SK-N-SH (cell line): ENCODE data around the gene PAQR3.

Source experiments
- EP300 ChIP-seq, 2 experiments: IDR thresholded peaks; 2 replicates each; pipeline versions ENCODE4 v1.4.0 to v1.6.1; 2012; ENCODE audit warnings: borderline replicate concordance in 1 of 2, low read depth in 1 of 2, low read length in 1 of 2
- POLR2AphosphoS5 ChIP-seq: IDR thresholded peaks from 2 replicates; pipeline ENCODE4 v1.6.1; 2012; ENCODE audit warnings: low read depth, low read length
- SMC3 ChIP-seq: IDR thresholded peaks from 2 replicates; pipeline ENCODE4 v1.6.1; 2012; ENCODE audit warnings: low read depth, low read length, improper control_type of control experiment
- TF ChIP-seq, protein P1 (sequence below): fragments of 200-600 bp; sonication (generic); IDR thresholded peaks from 2 replicates; pipeline ENCODE4 v1.6.1; 2017; ENCODE audit warnings: antibody characterized with exemption, mild to moderate bottlenecking, moderate library complexity

- TF ChIP-seq, protein P1, sequence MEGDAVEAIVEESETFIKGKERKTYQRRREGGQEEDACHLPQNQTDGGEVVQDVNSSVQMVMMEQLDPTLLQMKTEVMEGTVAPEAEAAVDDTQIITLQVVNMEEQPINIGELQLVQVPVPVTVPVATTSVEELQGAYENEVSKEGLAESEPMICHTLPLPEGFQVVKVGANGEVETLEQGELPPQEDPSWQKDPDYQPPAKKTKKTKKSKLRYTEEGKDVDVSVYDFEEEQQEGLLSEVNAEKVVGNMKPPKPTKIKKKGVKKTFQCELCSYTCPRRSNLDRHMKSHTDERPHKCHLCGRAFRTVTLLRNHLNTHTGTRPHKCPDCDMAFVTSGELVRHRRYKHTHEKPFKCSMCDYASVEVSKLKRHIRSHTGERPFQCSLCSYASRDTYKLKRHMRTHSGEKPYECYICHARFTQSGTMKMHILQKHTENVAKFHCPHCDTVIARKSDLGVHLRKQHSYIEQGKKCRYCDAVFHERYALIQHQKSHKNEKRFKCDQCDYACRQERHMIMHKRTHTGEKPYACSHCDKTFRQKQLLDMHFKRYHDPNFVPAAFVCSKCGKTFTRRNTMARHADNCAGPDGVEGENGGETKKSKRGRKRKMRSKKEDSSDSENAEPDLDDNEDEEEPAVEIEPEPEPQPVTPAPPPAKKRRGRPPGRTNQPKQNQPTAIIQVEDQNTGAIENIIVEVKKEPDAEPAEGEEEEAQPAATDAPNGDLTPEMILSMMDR = no peak
- no peak for TF ChIP-seq SMC3
- no peak for TF ChIP-seq EP300 (IDR thresholded peaks at IDR 0.05; ENCODE audit: borderline replicate concordance in 1 of 2, low read depth in 1 of 2, low read length in 1 of 2)
- no peak for TF ChIP-seq POLR2AphosphoS5
Measured at GRCh38 chr4:78865451-78865850, 73.8 kb downstream of the PAQR3 start.
